GM12875 (cell line): ENCODE data around the gene GPR65.

ENCODE experiments used
- H3K4me3 ChIP-seq: one replicate; pipeline ENCODE4 v1.5.1; 2011; ENCODE audit warnings: low read depth, low read length, control low read depth
- TF ChIP-seq, protein P1 (sequence below): IDR thresholded peaks from 2 replicates; pipeline ENCODE4 v1.5.1; 2011; ENCODE audit warnings: low read depth, mild to moderate bottlenecking, control low read depth, inconsistent platforms, low read length, moderate library complexity, borderline replicate concordance; ENCODE audit not compliant: insufficient read depth

Gene GPR65

DNA sequence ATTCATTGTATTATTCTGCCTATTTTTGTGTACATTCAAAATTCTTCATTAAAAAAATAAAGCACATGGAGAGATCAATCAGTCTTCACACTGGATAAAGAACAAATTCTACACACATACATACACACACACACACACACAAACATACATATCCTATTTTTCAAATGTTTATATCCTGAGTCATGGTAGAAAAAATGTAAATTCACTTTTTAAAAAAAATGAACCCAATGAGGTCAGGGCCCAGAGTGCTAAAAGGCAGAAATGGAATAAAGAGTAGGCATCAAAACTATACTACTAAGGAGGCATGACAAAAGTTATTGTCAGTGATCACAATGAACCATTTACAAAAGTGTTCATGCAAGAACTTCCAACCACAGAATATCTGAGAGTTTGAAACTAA, 29.3 kb upstream of the GPR65 start:
- H3K4me3 ChIP-seq = no peak overlapping the region
- TF ChIP-seq, protein P1, sequence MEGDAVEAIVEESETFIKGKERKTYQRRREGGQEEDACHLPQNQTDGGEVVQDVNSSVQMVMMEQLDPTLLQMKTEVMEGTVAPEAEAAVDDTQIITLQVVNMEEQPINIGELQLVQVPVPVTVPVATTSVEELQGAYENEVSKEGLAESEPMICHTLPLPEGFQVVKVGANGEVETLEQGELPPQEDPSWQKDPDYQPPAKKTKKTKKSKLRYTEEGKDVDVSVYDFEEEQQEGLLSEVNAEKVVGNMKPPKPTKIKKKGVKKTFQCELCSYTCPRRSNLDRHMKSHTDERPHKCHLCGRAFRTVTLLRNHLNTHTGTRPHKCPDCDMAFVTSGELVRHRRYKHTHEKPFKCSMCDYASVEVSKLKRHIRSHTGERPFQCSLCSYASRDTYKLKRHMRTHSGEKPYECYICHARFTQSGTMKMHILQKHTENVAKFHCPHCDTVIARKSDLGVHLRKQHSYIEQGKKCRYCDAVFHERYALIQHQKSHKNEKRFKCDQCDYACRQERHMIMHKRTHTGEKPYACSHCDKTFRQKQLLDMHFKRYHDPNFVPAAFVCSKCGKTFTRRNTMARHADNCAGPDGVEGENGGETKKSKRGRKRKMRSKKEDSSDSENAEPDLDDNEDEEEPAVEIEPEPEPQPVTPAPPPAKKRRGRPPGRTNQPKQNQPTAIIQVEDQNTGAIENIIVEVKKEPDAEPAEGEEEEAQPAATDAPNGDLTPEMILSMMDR = no peak

- no peak overlapping the region for H3K4me3 ChIP-seq
- TF ChIP-seq, protein P1 = no peak
Observed at GRCh38 chr14:87979689-87980088, 25.2 kb upstream of the GPR65 start.

GRCh38 chr14:87989221-87989955, 15.5 kb upstream of the GPR65 start:
- TF ChIP-seq, protein P1 = no peak
- H3K4me3 ChIP-seq = no peak overlapping the region

DNA sequence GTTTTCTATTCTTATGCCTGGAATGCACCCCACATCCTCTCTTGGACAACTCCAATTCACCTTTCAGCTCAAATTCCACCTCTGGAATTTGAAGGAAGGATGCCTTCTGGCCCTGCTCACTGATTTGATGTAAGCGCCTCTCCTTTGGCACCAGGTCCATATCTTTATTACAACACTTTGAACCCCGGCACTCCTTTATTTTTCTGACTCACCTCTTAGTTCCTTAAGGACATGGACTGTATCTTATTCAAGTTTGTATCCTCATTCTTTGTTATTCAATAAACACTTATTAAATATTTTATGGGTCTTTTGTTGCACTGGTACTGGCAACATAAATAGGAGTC, 15.0 kb upstream of the GPR65 start:
- TF ChIP-seq, protein P1 = no peak
- H3K4me3 ChIP-seq = no peak overlapping the region

DNA sequence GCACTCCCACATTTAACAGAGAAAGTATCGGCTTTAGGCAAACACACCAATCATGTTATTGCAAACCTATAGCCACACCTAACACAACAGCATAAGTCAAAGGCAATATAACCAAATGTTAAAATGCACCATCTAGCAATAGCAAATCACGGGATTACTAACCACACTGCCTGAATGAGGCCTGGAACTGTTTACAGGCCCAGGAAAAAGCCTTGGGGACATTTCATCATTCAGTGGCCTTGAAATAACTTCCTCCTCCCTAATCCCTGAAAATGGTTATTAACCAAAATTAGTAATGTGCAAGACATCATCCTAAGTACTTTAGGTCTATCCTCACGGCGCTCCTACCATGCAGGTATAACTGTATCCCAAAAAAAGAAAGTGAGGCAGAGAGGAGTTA, 14.3 kb upstream of the GPR65 start:
- H3K4me3 ChIP-seq = no peak overlapping the region
- TF ChIP-seq, protein P1 = no peak

- TF ChIP-seq, protein P1 = no peak
Observed at GRCh38 chr14:87992346-87992717, 12.6 kb upstream of the GPR65 start.

More at GRCh38 chr14:87992346-87992717, 12.6 kb upstream of the GPR65 start:
- peak overlapping the region; percentile 87 for H3K4me3 ChIP-seq
